K562 (cell line): ENCODE results near the gene ABCB9. TPM values are rescaled to one million over a fixed set of nuclear protein-coding genes. Genes with fewer than 3 reads are reported as not detected.

ENCODE experiments used
- ATAC-seq: fragments of 200-7000 bp; cut with Tn5 transposase; 3 replicates; pipeline ENCODE4 v1.9.1; 2020; ENCODE audit warnings: moderate library complexity
- BruUV-seq: library from RNA; stranded (reverse); fragments of 400-500 nt; replicated peaks from 2 replicates; lab custom pipeline; 2021; lab: Mats Ljungman, UMichigan
- CTCF ChIA-PET: fragments of 300-600 bp; formaldehyde crosslinking; extraction: SDS; loops from one replicate; lab custom pipeline; 2021; ENCODE audit warnings: low intra/inter-chr PET ratio; lab: Yijun Ruan, JAX
- POLR2A ChIA-PET: fragments of 300-600, 350-650 bp; sonication (Branson Sonifier 250); formaldehyde crosslinking; extraction: SDS; loops from one replicate; lab custom pipeline; 2021; ENCODE audit warnings: antibody characterized with exemption, inconsistent platforms; lab: Yijun Ruan, JAX
- DNase-seq, 4 experiments: peaks; one replicate each; pipeline versions ENCODE4 v3.0.0 to v3.0.0-alpha.2; 2011 to 2018; ENCODE audit warnings: low spot score in 3 of 4, mixed read lengths in 3 of 4; ENCODE audit errors: extremely low read depth in 1 of 4
- FAIRE-seq: peaks from 2 replicates; lab custom pipeline; 2011; peaks lifted over from hg19 to GRCh38; lab: Jason Lieb, UNC
- H2AFZ ChIP-seq: 2 replicates; pipeline ENCODE4 v1.6.0; 2011; ENCODE audit warnings: low read depth, low read length, control low read depth, inconsistent platforms
- H3K27ac ChIP-seq: fragments of 200-600 bp; 3 replicates; pipeline ENCODE4 v1.8.0; 2011; ENCODE audit warnings: low read depth, mild to moderate bottlenecking, control low read depth, inconsistent platforms, low read length, moderate library complexity, mixed read lengths; ENCODE audit errors: extremely low read depth
- H3K27me3 ChIP-seq, 2 experiments: fragments of 300-600 bp in 1 of 2; 2 replicates in 1 of 2; 3 replicates in 1 of 2; pipeline versions ENCODE4 v1.6.0 to v1.8.0; 2011; ENCODE audit warnings: inconsistent platforms in 2 of 2, low read length in 2 of 2, mild to moderate bottlenecking in 1 of 2, mixed read lengths in 1 of 2, moderate library complexity in 1 of 2; ENCODE audit not compliant: control insufficient read depth in 2 of 2, insufficient read depth in 2 of 2
- H3K36me3 ChIP-seq: fragments of 300-600 bp; 3 replicates; pipeline ENCODE4 v1.8.0; 2011; ENCODE audit warnings: mild to moderate bottlenecking, low read length, inconsistent platforms; ENCODE audit not compliant: control insufficient read depth, insufficient read depth
- H3K4me1 ChIP-seq, 2 experiments: fragments of 200-600 bp in 1 of 2; replicated peaks in 1 of 2; 2 replicates in 1 of 2; 3 replicates in 1 of 2; pipeline versions ENCODE4 v1.5.1 to v1.8.0; 2011; ENCODE audit warnings: inconsistent platforms in 2 of 2, low read length in 2 of 2, mild to moderate bottlenecking in 1 of 2, mixed read lengths in 1 of 2, moderate library complexity in 1 of 2; ENCODE audit not compliant: control insufficient read depth in 2 of 2, insufficient read depth in 2 of 2
- H3K4me2 ChIP-seq: 2 replicates; pipeline ENCODE4 v1.6.1; 2011; ENCODE audit warnings: low read length, control low read depth, inconsistent platforms, mixed read lengths; ENCODE audit not compliant: insufficient read depth
- H3K4me3 ChIP-seq: fragments of 200-600 bp; sonication (generic), shearing (Covaris generic); 2 replicates; pipeline ENCODE4 v1.5.1; 2016; ENCODE audit warnings: control low read depth, inconsistent platforms
- H3K79me2 ChIP-seq: fragments of 200-600 bp; 3 replicates; pipeline ENCODE4 v1.8.0; 2011; ENCODE audit warnings: low read length, inconsistent platforms; ENCODE audit not compliant: control insufficient read depth, insufficient read depth
- H3K9ac ChIP-seq, 2 experiments: 2 replicates each; pipeline versions ENCODE4 v1.6.0 to v1.6.1; 2011; ENCODE audit warnings: low read depth in 2 of 2, low read length in 2 of 2, control low read depth in 1 of 2, inconsistent platforms in 1 of 2, mild to moderate bottlenecking in 1 of 2, mixed read lengths in 1 of 2; ENCODE audit not compliant: insufficient read depth in 1 of 2
- H3K9me1 ChIP-seq: one replicate; pipeline ENCODE4 v1.6.0; 2011; ENCODE audit warnings: inconsistent platforms, mild to moderate bottlenecking, low read length, moderate library complexity; ENCODE audit not compliant: control insufficient read depth, insufficient read depth
- H3K9me3 ChIP-seq: replicated peaks from 2 replicates; pipeline ENCODE4 v1.5.1; 2011; ENCODE audit warnings: low read depth, low read length, inconsistent platforms; ENCODE audit not compliant: control insufficient read depth, insufficient read depth
- H4K20me1 ChIP-seq: replicated peaks from 2 replicates; pipeline ENCODE4 v1.6.1; 2011; ENCODE audit warnings: low read length, inconsistent platforms, mixed read lengths; ENCODE audit not compliant: control insufficient read depth, insufficient read depth
- ETV6 ChIP-seq, 3 experiments: fragments of 150-350 bp in 1 of 3; sonication (generic) in 1 of 3; formaldehyde crosslinking in 1 of 3; IDR thresholded peaks; 2 replicates each; pipeline versions ENCODE4 v1.6.1 to v1.8.0; 2014 to 2022; ENCODE audit warnings: borderline replicate concordance in 2 of 3, low read depth in 2 of 3, antibody characterized with exemption in 1 of 3, low read length in 1 of 3, mild to moderate bottlenecking in 1 of 3, missing genetic modification reagents in 1 of 3
- FIP1L1 ChIP-seq: fragments of 200-400 bp; formaldehyde crosslinking; IDR thresholded peaks from 2 replicates; pipeline ENCODE4 v1.6.1; 2018; ENCODE audit warnings: mild to moderate bottlenecking, low read depth, low read length; ENCODE audit not compliant: poor library complexity, severe bottlenecking
- NRF1 ChIP-seq, 2 experiments: fragments of 450-650 bp; IDR thresholded peaks in 1 of 2; conservative IDR thresholded peaks in 1 of 2; 2 replicates each; pipeline ENCODE4 v1.6.1; 2014; ENCODE audit warnings: mild to moderate bottlenecking in 2 of 2
- POLR2A ChIP-seq: fragments of 450-650 bp; conservative IDR thresholded peaks from 2 replicates; pipeline ENCODE4 v1.6.1; 2016
- POLR2G ChIP-seq: fragments of 200-400 bp; formaldehyde crosslinking; IDR thresholded peaks from 2 replicates; pipeline ENCODE4 v1.6.1; 2017; ENCODE audit warnings: low read depth, mild to moderate bottlenecking, antibody characterized with exemption, low read length, moderate library complexity
- RBFOX2 ChIP-seq: fragments of 200-400 bp; formaldehyde crosslinking; IDR thresholded peaks from 2 replicates; pipeline ENCODE4 v1.6.1; 2017; ENCODE audit warnings: low read depth, mild to moderate bottlenecking, low read length, moderate library complexity
- TAL1 ChIP-seq: fragments of 450-650 bp; IDR thresholded peaks from 2 replicates; pipeline ENCODE4 v1.6.1; 2016; ENCODE audit warnings: mild to moderate bottlenecking
- WGBS: fragments of 100-300 bp; shearing (Covaris generic); methylation state at CpG from one replicate; pipeline ENCODE4 v1.1.6; 2016; ENCODE audit warnings: low coverage, mixed read lengths; ENCODE audit not compliant: insufficient coverage; ENCODE audit errors: missing lambda C conversion rate; 5-methylcytosine and 5-hydroxymethylcytosine counted together
- in situ Hi-C: fragments of 300-500 bp; cut with MboI; formaldehyde crosslinking; loops from 4 replicates; pipeline ENCODE4 v1.15.0; 2018; ENCODE audit warnings: inconsistent platforms, mixed read lengths
- intact Hi-C: fragments of 100-400 bp; cut with micrococcal nuclease; formaldehyde crosslinking; loops from 2 replicates; pipeline ENCODE4 v1.14.2; 2022
- polyA plus RNA-seq, 8 experiments: library from polyadenylated mRNA; depleted of rRNA in 4 of 8; stranded (reverse) in 5 of 8; unstranded in 3 of 8; fragments of >200 nt; fragmentation: Nextera tagmentation in 2 of 8; fragmentation: Illumina TruSeq in 1 of 8; extraction: Ambion mirVana in 2 of 8; extraction: Trizol in 1 of 8; gene quantifications; 2 replicates each; pipeline versions ENCODE4 v1.2.1 to v1.2.3, GENCODE V29; 2011 to 2014; ENCODE audit warnings: inconsistent platforms in 1 of 8, missing spikeins in 1 of 8
- total RNA-seq, 7 experiments: library from RNA; depleted of rRNA in 6 of 7; stranded (reverse); fragments of >200 nt in 6 of 7; fragmentation: Illumina TruSeq in 2 of 7; extraction: Trizol in 2 of 7; gene quantifications; 2 replicates each; pipeline versions ENCODE4 v1.2.1 to v1.2.3, GENCODE V29; 2011 to 2021; ENCODE audit warnings: low replicate concordance in 1 of 7
- TF ChIP-seq, protein P1 (sequence below): sonication (generic); formaldehyde crosslinking; IDR thresholded peaks from 2 replicates; pipeline ENCODE4 v1.9.0; 2022; ENCODE audit warnings: mild to moderate bottlenecking, missing genetic modification reagents
- TF ChIP-seq, protein P2 (sequence below): fragments of 450-650 bp; IDR thresholded peaks from 2 replicates; pipeline ENCODE4 v1.6.1; 2017; ENCODE audit warnings: mild to moderate bottlenecking, moderate library complexity

Gene ABCB9
- total and polyA plus RNA-seq, 9 of the 15 experiments (the other 6 are each of a cell fraction or from before 2014, with no cell fraction given) = 0.20 to 12.6 (median 6.2) TPM

DNA sequence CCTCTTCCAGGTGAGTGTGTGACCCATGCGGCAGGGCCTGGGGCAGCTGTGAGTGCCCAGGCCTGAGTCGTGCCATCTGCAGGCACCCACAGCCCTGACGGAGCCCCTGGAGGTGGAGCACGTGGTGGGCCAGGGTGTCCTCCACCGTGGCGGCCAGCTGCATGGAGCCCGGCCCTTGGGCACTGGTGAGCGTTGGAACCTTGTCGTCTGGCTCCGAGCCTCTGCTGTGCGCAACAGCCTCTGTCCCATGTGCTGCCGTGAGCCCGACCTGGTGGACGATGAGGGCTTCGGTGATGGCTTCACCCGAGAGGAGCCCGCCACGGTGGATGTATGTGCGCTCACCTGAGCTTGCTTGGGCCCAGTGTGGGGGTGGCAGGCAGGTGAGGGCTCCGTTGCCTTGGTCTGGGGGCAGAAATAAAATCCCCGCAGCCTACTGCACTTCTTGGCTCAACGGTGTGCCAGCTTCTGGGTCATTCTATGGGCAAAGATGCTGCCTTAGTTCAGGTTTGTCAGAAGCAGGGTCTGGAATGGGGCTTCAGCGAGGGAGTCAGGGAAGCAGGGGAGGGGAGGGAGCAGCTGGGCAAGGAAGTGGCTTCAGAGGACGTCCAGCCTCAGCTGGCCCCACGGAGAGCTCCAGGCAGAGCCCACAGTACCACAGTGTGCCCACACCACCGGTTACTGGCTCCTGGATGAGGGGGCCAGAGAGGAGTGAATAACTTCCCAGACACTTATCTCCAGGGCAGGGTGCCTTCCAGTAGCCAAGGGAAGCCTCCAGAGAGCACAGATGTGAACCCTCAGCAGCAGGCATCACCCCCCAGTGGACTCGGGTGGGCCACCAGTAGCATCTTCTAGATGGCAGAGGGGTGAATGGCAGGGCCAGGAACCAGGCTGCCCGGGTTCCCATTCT, 13.0 kb upstream of the ABCB9 start:
- peak overlapping the region; percentile 80 for H3K4me2 ChIP-seq
- no peak for DNase-seq
- H3K27me3 ChIP-seq = no peaks in the 10 kb centered on the region
- 91% methylated on average over 27 of the region's 28 CpGs for WGBS
- peak overlapping the region; percentile 88 for H3K4me3 ChIP-seq
- intact Hi-C loops (no loop called here), in situ Hi-C loops (no loop called here)
- H3K9ac ChIP-seq = peak overlapping the region; percentile 89 to 99
- no peaks in the 10 kb centered on the region for H3K9me1 ChIP-seq
- ChIA-PET CTCF (no interaction called here), POLR2A (interaction anchor here (0.6 to 1.1 kb wide), 5 partner anchors 9 to 270 kb away, joined by 3 to 5 read pairs (median 3); no protein-coding TSS in a partner anchor)
- H2AFZ ChIP-seq = no peak overlapping the region
- peak overlapping the region; percentile 84; the same call in 2 of the 3 replicates for H3K27ac ChIP-seq
- peaks cover 58% of the 10 kb centered on the region for H3K36me3 ChIP-seq
- TF ChIP-seq POLR2G (peak; percentile 62), FIP1L1 (peak; percentile 4), TAL1 (no peak), POLR2A (0 out of 2 replicates have a peak, but pooled peaks have one; percentile 2), RBFOX2 (peak; percentile 72), NRF1 (conservative IDR thresholded peaks at IDR 0.05 in 1 of 2, IDR thresholded peaks at IDR 0.05 in 1 of 2) (no peak), ETV6 (IDR thresholded peaks at IDR 0.05; ENCODE audit: borderline replicate concordance in 1 of 2, low read depth in 2 of 2, low read length in 1 of 2) (no peak), ETV6 (CRISPR knock-in tag; IDR thresholded peaks at IDR 0.05; ENCODE audit: borderline replicate concordance) (no peak)
- TF ChIP-seq, protein P1, sequence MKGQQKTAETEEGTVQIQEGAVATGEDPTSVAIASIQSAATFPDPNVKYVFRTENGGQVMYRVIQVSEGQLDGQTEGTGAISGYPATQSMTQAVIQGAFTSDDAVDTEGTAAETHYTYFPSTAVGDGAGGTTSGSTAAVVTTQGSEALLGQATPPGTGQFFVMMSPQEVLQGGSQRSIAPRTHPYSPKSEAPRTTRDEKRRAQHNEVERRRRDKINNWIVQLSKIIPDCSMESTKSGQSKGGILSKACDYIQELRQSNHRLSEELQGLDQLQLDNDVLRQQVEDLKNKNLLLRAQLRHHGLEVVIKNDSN (CRISPR knock-in tag) = no peak
- TF ChIP-seq, protein P2, sequence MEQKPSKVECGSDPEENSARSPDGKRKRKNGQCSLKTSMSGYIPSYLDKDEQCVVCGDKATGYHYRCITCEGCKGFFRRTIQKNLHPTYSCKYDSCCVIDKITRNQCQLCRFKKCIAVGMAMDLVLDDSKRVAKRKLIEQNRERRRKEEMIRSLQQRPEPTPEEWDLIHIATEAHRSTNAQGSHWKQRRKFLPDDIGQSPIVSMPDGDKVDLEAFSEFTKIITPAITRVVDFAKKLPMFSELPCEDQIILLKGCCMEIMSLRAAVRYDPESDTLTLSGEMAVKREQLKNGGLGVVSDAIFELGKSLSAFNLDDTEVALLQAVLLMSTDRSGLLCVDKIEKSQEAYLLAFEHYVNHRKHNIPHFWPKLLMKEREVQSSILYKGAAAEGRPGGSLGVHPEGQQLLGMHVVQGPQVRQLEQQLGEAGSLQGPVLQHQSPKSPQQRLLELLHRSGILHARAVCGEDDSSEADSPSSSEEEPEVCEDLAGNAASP = no peak
- H3K9me3 ChIP-seq = no peaks in the 10 kb centered on the region
- peaks cover 5% of the 10 kb centered on the region; the same call in 1 of the 2 replicates for H4K20me1 ChIP-seq
- BruUV-seq = no TSS peak
- H3K4me1 ChIP-seq = peaks cover 35 to 78% of the 10 kb centered on the region in 2 experiments
- H3K79me2 ChIP-seq = peaks cover 58% of the 10 kb centered on the region
- FAIRE-seq = no peak
- ATAC-seq = no peak
